Esophagus muscularis mucosa (tissue), 4 donors: ENCODE results near the gene UQCRH. TPM values are rescaled to one million over a fixed set of nuclear protein-coding genes. Genes with fewer than 3 reads are reported as not detected.
"Not testable (repeated sequence)": the region's sequence is repeated elsewhere in the genome, so short reads cannot be mapped to it uniquely, and the experiment has no call there.

Source experiments
- DNase-seq: peaks from one replicate; pipeline ENCODE4 v3.0.0-alpha.2; 2017; ENCODE audit errors: extremely low spot score
- H3K27ac ChIP-seq, 4 donors: fragments of 200-600 bp; sonication (generic); replicated peaks in 1 of 4; 1 replicate in 3 of 4; 2 replicates in 1 of 4; pipeline ENCODE4 v1.5.1; 2016 to 2019; ENCODE audit warnings: mild to moderate bottlenecking in 1 of 4
- H3K27me3 ChIP-seq, 4 donors: fragments of 200-600 bp; sonication (generic); one replicate each; pipeline versions ENCODE4 v1.5.1 to v1.6.0; 2016 to 2019
- H3K36me3 ChIP-seq, 4 donors: fragments of 200-600 bp; sonication (generic); one replicate each; pipeline ENCODE4 v1.5.1; 2016 to 2019
- H3K4me1 ChIP-seq, 4 donors: fragments of 200-600 bp; sonication (generic); one replicate each; pipeline ENCODE4 v1.5.1; 2016 to 2019
- H3K4me3 ChIP-seq, 4 donors: fragments of 200-600 bp; sonication (generic); 1 replicate in 2 of 4; 2 replicates in 2 of 4; pipeline ENCODE4 v1.5.1; 2016 to 2019; ENCODE audit warnings: mild to moderate bottlenecking in 4 of 4, moderate library complexity in 1 of 4
- H3K9me3 ChIP-seq, 4 donors: fragments of 200-600 bp; sonication (generic); 1 replicate in 3 of 4; 2 replicates in 1 of 4; pipeline ENCODE4 v1.5.1; 2016 to 2019
- EP300 ChIP-seq: sonication (generic); formaldehyde crosslinking; IDR thresholded peaks from one replicate; pipeline ENCODE4 v1.6.1; 2017; ENCODE audit warnings: antibody characterized with exemption
- POLR2A ChIP-seq: fragments of 450-650 bp; IDR thresholded peaks from one replicate; pipeline ENCODE4 v1.6.1; 2017; ENCODE audit warnings: antibody characterized with exemption, moderate library complexity, mild to moderate bottlenecking, low read depth
- POLR2AphosphoS5 ChIP-seq, 2 donors: sonication (generic); formaldehyde crosslinking; IDR thresholded peaks; one replicate each; pipeline ENCODE4 v1.6.1; 2017; ENCODE audit warnings: antibody characterized with exemption in 2 of 2
- WGBS: methylation state at CpG from one replicate; pipeline ENCODE4 v1.1.5; 2018; 5-methylcytosine and 5-hydroxymethylcytosine counted together
- intact Hi-C: fragments of 100-400 bp; cut with DNase I; formaldehyde crosslinking; loops from one replicate; pipeline ENCODE4 v1.15.1; 2023
- total RNA-seq, 4 donors: library from RNA; depleted of rRNA; stranded (reverse); fragments of >200 nt; gene quantifications; one replicate each; pipeline versions ENCODE4 v1.1.0 to v1.2.1, GENCODE V29; 2016
- TF ChIP-seq, protein P1 (sequence below), 3 experiments: fragments of 200-600 bp in 2 of 3; fragments of 450-650 bp in 1 of 3; sonication (generic) in 2 of 3; IDR thresholded peaks; one replicate each; pipeline ENCODE4 v1.5.1; 2017 to 2019; ENCODE audit warnings: antibody characterized with exemption in 3 of 3, mild to moderate bottlenecking in 2 of 3, moderate library complexity in 1 of 3

UQCRH gene
- total RNA-seq, 4 donors from 2014 or later: 148 to 412 (median 283) TPM

DNA sequence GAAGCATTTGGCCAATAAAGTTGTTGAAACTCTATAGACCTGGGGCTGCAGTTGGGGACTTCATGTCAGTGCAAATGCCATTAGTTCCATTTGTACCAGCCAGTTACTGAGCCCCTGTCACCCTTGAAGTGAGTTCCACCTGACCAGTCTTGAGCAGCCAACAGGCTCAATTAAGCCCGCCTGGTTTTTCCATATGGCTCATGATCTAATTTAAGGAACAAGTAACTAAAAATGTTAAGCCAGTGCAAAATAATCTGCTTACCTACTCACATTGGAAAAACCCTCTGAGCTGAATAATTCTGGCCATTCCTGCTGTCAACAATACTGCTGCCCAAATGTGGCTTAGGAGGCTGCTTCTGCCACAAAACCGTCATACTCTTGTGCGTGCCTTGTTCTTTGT, 58.7 kb downstream of the UQCRH start:
- WGBS: 88% methylated on average over 3 of the region's 3 CpGs

DNA sequence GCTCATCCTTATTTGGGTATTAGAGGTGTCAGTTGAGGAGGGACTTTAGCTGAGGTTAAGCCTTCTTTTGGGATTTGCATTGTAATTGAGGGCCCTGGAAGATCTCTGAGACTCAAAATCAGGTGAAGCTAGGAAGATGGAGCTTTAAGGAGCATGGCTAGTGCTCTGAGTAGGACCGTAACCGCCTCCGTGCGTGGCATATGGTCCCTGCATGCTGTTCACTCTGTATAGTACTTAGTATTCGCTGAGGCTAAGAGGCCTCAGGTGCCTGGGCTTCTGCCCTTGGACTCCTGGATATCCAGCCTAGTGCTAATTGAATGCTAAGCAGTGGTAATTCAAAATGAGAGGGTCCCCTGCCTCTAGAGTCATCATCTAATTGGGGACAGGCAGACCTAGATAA, 59.6 kb downstream of the UQCRH start:
- H3K4me1 ChIP-seq: no peaks in the 10 kb centered on the region
- intact Hi-C loops: no loop called here
- peaks cover 39 to 92% (median 77%) of the 10 kb centered on the region in 4 donors for H3K36me3 ChIP-seq
- no peaks in the 10 kb centered on the region for H3K9me3 ChIP-seq
- H3K27ac ChIP-seq: no peak overlapping the region
- 97% methylated on average over 5 of the region's 5 CpGs for WGBS
- H3K27me3 ChIP-seq: no peaks in the 10 kb centered on the region
- DNase-seq: no peak
- H3K4me3 ChIP-seq: no peak overlapping the region
- TF ChIP-seq, protein P1, sequence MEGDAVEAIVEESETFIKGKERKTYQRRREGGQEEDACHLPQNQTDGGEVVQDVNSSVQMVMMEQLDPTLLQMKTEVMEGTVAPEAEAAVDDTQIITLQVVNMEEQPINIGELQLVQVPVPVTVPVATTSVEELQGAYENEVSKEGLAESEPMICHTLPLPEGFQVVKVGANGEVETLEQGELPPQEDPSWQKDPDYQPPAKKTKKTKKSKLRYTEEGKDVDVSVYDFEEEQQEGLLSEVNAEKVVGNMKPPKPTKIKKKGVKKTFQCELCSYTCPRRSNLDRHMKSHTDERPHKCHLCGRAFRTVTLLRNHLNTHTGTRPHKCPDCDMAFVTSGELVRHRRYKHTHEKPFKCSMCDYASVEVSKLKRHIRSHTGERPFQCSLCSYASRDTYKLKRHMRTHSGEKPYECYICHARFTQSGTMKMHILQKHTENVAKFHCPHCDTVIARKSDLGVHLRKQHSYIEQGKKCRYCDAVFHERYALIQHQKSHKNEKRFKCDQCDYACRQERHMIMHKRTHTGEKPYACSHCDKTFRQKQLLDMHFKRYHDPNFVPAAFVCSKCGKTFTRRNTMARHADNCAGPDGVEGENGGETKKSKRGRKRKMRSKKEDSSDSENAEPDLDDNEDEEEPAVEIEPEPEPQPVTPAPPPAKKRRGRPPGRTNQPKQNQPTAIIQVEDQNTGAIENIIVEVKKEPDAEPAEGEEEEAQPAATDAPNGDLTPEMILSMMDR (IDR thresholded peaks at IDR 0.05): no peak
- TF ChIP-seq POLR2AphosphoS5 (IDR thresholded peaks at IDR 0.05) (no peak), EP300 (no peak), POLR2A (no peak)

More for the DNA sequence above, 58.7 kb downstream of the UQCRH start:
- no peaks in the 10 kb centered on the region for H3K9me3 ChIP-seq
- H3K27ac ChIP-seq: no peak overlapping the region
- no peaks in the 10 kb centered on the region for H3K27me3 ChIP-seq
- no peak for DNase-seq
- H3K4me1 ChIP-seq: no peaks in the 10 kb centered on the region
- H3K4me3 ChIP-seq: no peak overlapping the region
- intact Hi-C loops: no loop called here
- peaks cover 48 to 92% (median 82%) of the 10 kb centered on the region in 4 donors for H3K36me3 ChIP-seq
- TF ChIP-seq POLR2A: no peak
- TF ChIP-seq, protein P1 (IDR thresholded peaks at IDR 0.05): no peak
- no peak for TF ChIP-seq EP300
- TF ChIP-seq POLR2AphosphoS5 (IDR thresholded peaks at IDR 0.05): no peak

DNA sequence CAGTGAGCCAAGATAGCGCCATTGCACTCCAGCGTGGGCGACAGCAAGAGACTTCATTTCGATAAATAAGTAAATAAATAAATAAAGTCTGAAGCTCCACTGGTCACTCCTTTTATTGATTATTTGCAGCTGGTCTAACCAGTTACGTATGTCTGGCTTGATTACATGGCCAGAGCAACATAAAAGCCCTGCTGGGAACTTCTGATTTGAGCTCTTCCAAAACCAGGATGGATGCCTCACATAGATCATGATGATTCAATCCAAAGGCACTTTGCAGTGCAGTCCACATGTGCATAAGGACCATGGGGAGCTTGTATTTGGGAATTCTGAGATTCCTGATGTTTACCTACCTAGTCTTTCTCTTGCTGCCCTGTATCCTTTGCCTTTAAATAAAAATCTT, 61.1 kb downstream of the UQCRH start:
- no peak for TF ChIP-seq POLR2AphosphoS5 (IDR thresholded peaks at IDR 0.05)
- no peak for TF ChIP-seq EP300
- TF ChIP-seq, protein P1 (IDR thresholded peaks at IDR 0.05): no peak
- no peak for TF ChIP-seq POLR2A
- Histone ChIP-seq H3K4me3 (no peak overlapping the region), H3K36me3 (peaks cover 36 to 90% (median 76%) of the 10 kb centered on the region in 4 donors), H3K27ac (no peak overlapping the region), H3K9me3 (no peaks in the 10 kb centered on the region), H3K27me3 (no peaks in the 10 kb centered on the region), H3K4me1 (no peaks in the 10 kb centered on the region)
- intact Hi-C loops: no loop called here
- 61% methylated on average over 5 of the region's 5 CpGs for WGBS
- DNase-seq: no peak

DNA sequence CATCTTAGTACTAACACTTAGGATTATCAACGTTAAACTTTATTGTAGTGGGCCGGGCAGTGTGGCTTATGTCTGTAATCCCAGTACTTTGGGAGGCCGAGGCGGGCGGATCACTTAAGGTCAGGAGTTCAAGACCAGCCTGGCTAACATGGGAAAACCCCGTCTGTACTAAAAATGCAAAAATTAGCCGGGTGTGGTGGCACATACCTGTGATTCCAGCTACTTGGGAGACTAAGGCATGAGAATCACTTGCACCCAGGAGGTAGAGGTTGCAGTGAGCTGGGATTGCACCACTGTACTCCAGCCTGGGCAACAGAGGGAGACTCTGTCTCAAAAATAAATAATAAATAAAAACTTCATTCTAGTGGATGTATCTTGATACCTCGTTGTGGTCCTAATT, 62.3 kb downstream of the UQCRH start:
- WGBS: 92% methylated on average over 8 of the region's 8 CpGs

More for the DNA sequence above, 62.3 kb downstream of the UQCRH start:
- intact Hi-C loops, DNase-seq, H3K27ac ChIP-seq, H3K27me3 ChIP-seq, H3K4me3 ChIP-seq, H3K9me3 ChIP-seq, H3K4me1 ChIP-seq: not testable (repeated sequence)
- H3K36me3 ChIP-seq: peaks cover 31 to 80% (median 67%) of the 10 kb centered on the region in 4 donors

Other genes with a start within 250 kb of the UQCRH start
- 10 to 100 TPM; 13.7 to 34.3 (median 21.4) TPM for gene PIK3R3, start 171.1 kb upstream of the UQCRH start, total RNA-seq
- gene TSPAN1, start 128.6 kb upstream of the UQCRH start, total RNA-seq: 1 to 10 TPM in 3 of 4 donors, under 1 TPM in 1; 0.83 to 1.6 (median 1.5) TPM
- not detected for gene P3R3URF, start 127.2 kb upstream of the UQCRH start, total RNA-seq
- 10 to 100 TPM; 31.6 to 47.2 (median 36.9) TPM for gene POMGNT1, start 105.3 kb upstream of the UQCRH start, total RNA-seq
- 10 to 100 TPM in 3 of 4 donors, 1 to 10 TPM in 1; 3.5 to 13.0 (median 11.4) TPM for gene LURAP1, start 100.4 kb upstream of the UQCRH start, total RNA-seq
- 1 to 10 TPM in 1 of 4 donors, not detected in 3; 1.2 TPM for gene RAD54L, start 55.9 kb upstream of the UQCRH start, total RNA-seq
- 10 to 100 TPM; 59.0 to 81.1 (median 75.8) TPM for gene LRRC41, start 82 bp upstream of the UQCRH start, total RNA-seq
- 10 to 100 TPM; 14.5 to 20.7 (median 16.2) TPM for gene NSUN4, start 37.1 kb downstream of the UQCRH start, total RNA-seq
- gene FAAH, start 90.6 kb downstream of the UQCRH start, total RNA-seq: 10 to 100 TPM in 1 of 4 donors, 1 to 10 TPM in 3; 3.7 to 10.6 (median 8.4) TPM
- not detected for gene DMBX1, start 186.1 kb downstream of the UQCRH start, total RNA-seq
- not detected for gene KNCN, start 247.9 kb downstream of the UQCRH start, total RNA-seq